SK-N-SH (cell line): ENCODE data around the gene RPE.

Source experiments
- CTCF ChIP-seq: fragments of 200-600 bp; sonication (generic); IDR thresholded peaks from 2 replicates; pipeline ENCODE4 v1.6.1; 2017; ENCODE audit warnings: antibody characterized with exemption, mild to moderate bottlenecking, moderate library complexity
- FOXM1 ChIP-seq: IDR thresholded peaks from 2 replicates; pipeline ENCODE4 v1.4.0; 2012; ENCODE audit warnings: low read depth, mild to moderate bottlenecking
- MAX ChIP-seq: IDR thresholded peaks from 2 replicates; pipeline ENCODE4 v1.4.0; 2012; ENCODE audit warnings: low read depth
- MXI1 ChIP-seq: IDR thresholded peaks from 2 replicates; pipeline ENCODE4 v1.6.1; 2012; ENCODE audit warnings: mild to moderate bottlenecking, low read depth, low read length, improper control_type of control experiment
- NRF1 ChIP-seq: IDR thresholded peaks from 2 replicates; pipeline ENCODE4 v1.6.1; 2012; ENCODE audit warnings: low read depth, mild to moderate bottlenecking, low read length
- RFX5 ChIP-seq: IDR thresholded peaks from 2 replicates; pipeline ENCODE4 v1.6.1; 2012; ENCODE audit warnings: mild to moderate bottlenecking, improper control_type of control experiment, low read length
- YY1 ChIP-seq: IDR thresholded peaks from 2 replicates; pipeline ENCODE4 v1.4.0; 2012; ENCODE audit warnings: low read depth, mild to moderate bottlenecking

- TF ChIP-seq MXI1 (no peak), MAX (no peak), FOXM1 (no peak), NRF1 (no peak), CTCF (no peak), YY1 (no peak), RFX5 (no peak)
These were observed 25.7 kb downstream of the RPE start for GRCh38 chr2:210028178-210028577.
